ENCODE measurements around the gene CDC73. TPM values are rescaled to one million over a fixed set of nuclear protein-coding genes. Genes with fewer than 3 reads are reported as not detected.
A peak's percentile ranks its signal among the peaks of the same experiment; 100 is the strongest.

Gene CDC73
- total and polyA plus RNA-seq, 2 of the 13 experiments (the other 11 are each of a cell fraction or from before 2014, with no cell fraction given) = 20.2 to 26.3 TPM

GRCh38 chr1:193104907-193105820 is 16.7 kb upstream of the CDC73 start, which contains the start of gene GLRX2 (continued):
- TF ChIP-seq MLXIP (CRISPR knock-in tag; IDR thresholded peaks at IDR 0.05; ENCODE audit: borderline replicate concordance) = peak; percentile 53; the same call in 1 of the 2 replicates
- TF ChIP-seq U2AF1 (optimal IDR thresholded peaks at IDR 0.05; ENCODE audit: low read depth, low read length) = no peak
- TF ChIP-seq KDM4B (CRISPR knock-in tag; IDR thresholded peaks at IDR 0.05) = no peak; the same call in 1 of the 2 replicates
- TF ChIP-seq ZMYM3 (CRISPR knock-in tag; IDR thresholded peaks at IDR 0.05) = no peak
- TF ChIP-seq FOSL2 (CRISPR knock-in tag; IDR thresholded peaks at IDR 0.05) = peak; percentile 83
- 0 out of 2 replicates have a peak, but pooled peaks have one; percentile 35 for TF ChIP-seq ZNF564 (CRISPR knock-in tag; IDR thresholded peaks at IDR 0.05)
- peak; percentile 67; the same call in 1 of the 2 replicates for TF ChIP-seq POGK (CRISPR knock-in tag; conservative IDR thresholded peaks at IDR 0.05)
- peak; percentile 74 for TF ChIP-seq ASH2L (IDR thresholded peaks at IDR 0.05; ENCODE audit: insufficient read length, low read depth, low read length)
- peak; percentile 58; the same call in 1 of the 2 replicates for TF ChIP-seq ZNF768 (CRISPR knock-in tag; IDR thresholded peaks at IDR 0.05)
- peak; percentile 61 for TF ChIP-seq FOXA3 (CRISPR knock-in tag; IDR thresholded peaks at IDR 0.05)
- no peak for TF ChIP-seq SOX6 (IDR thresholded peaks at IDR 0.05)
- peak; percentile 53; the same call in 1 of the 2 replicates for TF ChIP-seq SOX6 (CRISPR knock-in tag; IDR thresholded peaks at IDR 0.05)
- TF ChIP-seq ZNF503 (CRISPR knock-in tag; IDR thresholded peaks at IDR 0.05) = 0 out of 2 replicates have a peak, but pooled peaks have one; percentile 40
- TF ChIP-seq ZNF687 (CRISPR knock-in tag; IDR thresholded peaks at IDR 0.05) = peak; percentile 92
- peak in 1 of 2 experiments; percentile 33; a peak in 1 of 4 replicates for TF ChIP-seq NR2F1 (CRISPR knock-in tag; IDR thresholded peaks at IDR 0.05)
- no peak for TF ChIP-seq ATAD3A (CRISPR knock-in tag; IDR thresholded peaks at IDR 0.05)

Data from HepG2 (cell line).